Activated CD8-positive, alpha-beta T cell treated with anti-CD3 and anti-CD28 coated beads, Interleukin-2, amount 10 ng/mL, durations not matched to agents 7 days and 5 days (primary cell): ENCODE data around the gene CRAT. TPM values are rescaled to one million over a fixed set of nuclear protein-coding genes. Genes with fewer than 3 reads are reported as not detected.

Experiments
- ATAC-seq: fragments of 150-1000 bp; cut with Tn5 transposase; one replicate; pipeline ENCODE4 v1.10.0; 2021; ENCODE audit warnings: moderate library complexity
- CTCF ChIA-PET: fragments of 350-600 bp; sonication (Branson Sonifier 250); formaldehyde crosslinking; loops from one replicate; lab custom pipeline; 2021; ENCODE audit warnings: antibody characterized with exemption; lab: Charles Lee
- POLR2A ChIA-PET: fragments of 350-600 bp; sonication (Branson Sonifier 250); formaldehyde crosslinking; loops from one replicate; lab custom pipeline; 2021; ENCODE audit warnings: antibody characterized with exemption; lab: Charles Lee
- DNase-seq: peaks from one replicate; pipeline ENCODE4 v3.0.0-alpha.2; 2020
- H3K27ac Mint-ChIP-seq: one replicate; pipeline ENCODE4 v1.8.0; 2021; ENCODE audit warnings: mild to moderate bottlenecking, mixed read lengths
- H3K27me3 Mint-ChIP-seq: one replicate; pipeline ENCODE4 v1.8.0; 2021; ENCODE audit warnings: low read depth, mixed read lengths
- H3K36me3 Mint-ChIP-seq: one replicate; pipeline ENCODE4 v1.8.0; 2021; ENCODE audit warnings: low read depth, mixed read lengths
- H3K4me1 Mint-ChIP-seq: one replicate; pipeline ENCODE4 v1.8.0; 2021; ENCODE audit warnings: low read depth, mixed read lengths
- H3K4me3 Mint-ChIP-seq: one replicate; pipeline ENCODE4 v1.8.0; 2021; ENCODE audit warnings: mild to moderate bottlenecking, mixed read lengths
- H3K9me3 Mint-ChIP-seq: one replicate; pipeline ENCODE4 v1.8.0; 2022; ENCODE audit warnings: mixed read lengths; ENCODE audit not compliant: insufficient read depth
- total RNA-seq, 2 experiments: library from RNA; stranded (reverse); gene quantifications; one replicate each; pipeline ENCODE4 v1.2.3, GENCODE V29; 2021

Gene CRAT
- total RNA-seq, 2 experiments from 2014 or later = 21.9 to 22.2 TPM

GRCh38 chr9:129058965-129059795 is 51.4 kb downstream of the CRAT start:
- H3K4me1 Mint-ChIP-seq = no peaks in the 10 kb centered on the region
- H3K27ac Mint-ChIP-seq = peak overlapping the region; percentile 39
- ChIA-PET POLR2A (interaction anchor here (0.7 kb wide), 1 partner anchor 180 kb away, joined by 3 read pairs; no protein-coding TSS in a partner anchor), CTCF (no interaction called here)
- H3K4me3 Mint-ChIP-seq = no peak overlapping the region
- H3K27me3 Mint-ChIP-seq = no peaks in the 10 kb centered on the region
- peaks cover 19% of the 10 kb centered on the region for H3K36me3 Mint-ChIP-seq
- no peaks in the 10 kb centered on the region for H3K9me3 Mint-ChIP-seq
- DNase-seq = no peak
- no peak for ATAC-seq

GRCh38 chr9:129054163-129054851 is 56.3 kb downstream of the CRAT start:
- ChIA-PET CTCF (no interaction called here), POLR2A (no interaction called here)
- Mint-ChIP-seq H3K36me3 (peaks cover 6% of the 10 kb centered on the region), H3K4me1 (no peaks in the 10 kb centered on the region), H3K27ac (no peak overlapping the region), H3K4me3 (no peak overlapping the region), H3K27me3 (no peaks in the 10 kb centered on the region), H3K9me3 (no peaks in the 10 kb centered on the region)
- DNase-seq (no peak), ATAC-seq (no peak)

- Mint-ChIP-seq H3K27me3 (no peaks in the 10 kb centered on the region), H3K27ac (no peak overlapping the region), H3K4me3 (no peak overlapping the region), H3K36me3 (peaks cover 16% of the 10 kb centered on the region), H3K9me3 (no peaks in the 10 kb centered on the region), H3K4me1 (no peaks in the 10 kb centered on the region)
- ChIA-PET CTCF (interaction anchor here (1.2 kb wide), 1 partner anchor 28 kb away, joined by 3 read pairs; the partner anchor contains the start of gene DOLPP1), POLR2A (no interaction called here)
- ATAC-seq = no peak
- no peak for DNase-seq
These were observed 57.6 kb downstream of the CRAT start for GRCh38 chr9:129053020-129053419.

GRCh38 chr9:129052592-129052991 is 58.0 kb downstream of the CRAT start:
- no peak for DNase-seq
- no peaks in the 10 kb centered on the region for H3K4me1 Mint-ChIP-seq
- H3K27ac Mint-ChIP-seq = no peak overlapping the region
- ChIA-PET CTCF (interaction anchor here (1.2 kb wide), 1 partner anchor 28 kb away, joined by 3 read pairs; the partner anchor contains the start of gene DOLPP1), POLR2A (no interaction called here)
- peaks cover 16% of the 10 kb centered on the region for H3K36me3 Mint-ChIP-seq
- no peak for ATAC-seq
- H3K27me3 Mint-ChIP-seq = no peaks in the 10 kb centered on the region
- H3K9me3 Mint-ChIP-seq = no peaks in the 10 kb centered on the region
- no peak overlapping the region for H3K4me3 Mint-ChIP-seq

Other genes starting within 250 kb of the CRAT start
- 10 to 100 TPM; 12.6 to 13.0 TPM for gene KYAT1, start 228.8 kb downstream of the CRAT start, total RNA-seq
- 10 to 100 TPM; 26.1 to 27.2 TPM for gene LRRC8A, start 228.7 kb downstream of the CRAT start, total RNA-seq
- under 1 TPM; 0.55 to 0.68 TPM for gene PHYHD1, start 189.8 kb downstream of the CRAT start, total RNA-seq
- gene DOLK, start 163.2 kb downstream of the CRAT start, total RNA-seq = 1 to 10 TPM; 7.9 to 8.7 TPM
- gene NUP188, start 163.1 kb downstream of the CRAT start, total RNA-seq = 10 to 100 TPM; 83.8 to 85.2 TPM
- 100 to 1,000 TPM; 107 to 109 TPM for gene SH3GLB2, start 82.5 kb downstream of the CRAT start, total RNA-seq
- 10 to 100 TPM; 38.3 to 45.6 TPM for gene MIGA2, start 74.2 kb downstream of the CRAT start, total RNA-seq
- 10 to 100 TPM; 15.9 to 18.8 TPM for gene DOLPP1, start 29.7 kb downstream of the CRAT start, total RNA-seq
- 100 to 1,000 TPM; 114 to 125 TPM for gene PTPA, start 622 bp upstream of the CRAT start, total RNA-seq
- 1 to 10 TPM; 6.0 to 6.1 TPM for gene IER5L, start 67.5 kb upstream of the CRAT start, total RNA-seq